Measurements from ENCODE around the gene ADM2. TPM values are rescaled to one million over a fixed set of nuclear protein-coding genes. Genes with fewer than 3 reads are reported as not detected.

Gene ADM2
- total and polyA plus RNA-seq, 2 of the 13 experiments (the other 11 are each of a cell fraction or from before 2014, with no cell fraction given): 1.2 to 3.0 TPM

- TF ChIP-seq ZNF142 (CRISPR knock-in tag; IDR thresholded peaks at IDR 0.05): no peak
- TF ChIP-seq ZBTB7A (CRISPR knock-in tag; IDR thresholded peaks at IDR 0.05): peak; percentile 11; the same call in 1 of the 2 replicates
- 0 out of 2 replicates have a peak, but pooled peaks have one; percentile 38 for TF ChIP-seq SP140L (CRISPR knock-in tag; IDR thresholded peaks at IDR 0.05; ENCODE audit: borderline replicate concordance)
- TF ChIP-seq ATRX (CRISPR knock-in tag; IDR thresholded peaks at IDR 0.05; ENCODE audit: borderline replicate concordance): no peak
- TF ChIP-seq MIXL1 (CRISPR knock-in tag; IDR thresholded peaks at IDR 0.05): peak; percentile 37; the same call in 1 of the 2 replicates
- TF ChIP-seq ZNF33A (CRISPR knock-in tag; IDR thresholded peaks at IDR 0.05; ENCODE audit: borderline replicate concordance): no peak
- peak; percentile 56; the same call in 1 of the 2 replicates for TF ChIP-seq ZNF616 (CRISPR knock-in tag; IDR thresholded peaks at IDR 0.05; ENCODE audit: low read depth)
- peak; percentile 4; the same call in 1 of the 2 replicates for TF ChIP-seq ZNF430 (CRISPR knock-in tag; IDR thresholded peaks at IDR 0.05)
- TF ChIP-seq ZSCAN20 (CRISPR knock-in tag; IDR thresholded peaks at IDR 0.05; ENCODE audit: borderline replicate concordance): no peak
- TF ChIP-seq, protein P1, sequence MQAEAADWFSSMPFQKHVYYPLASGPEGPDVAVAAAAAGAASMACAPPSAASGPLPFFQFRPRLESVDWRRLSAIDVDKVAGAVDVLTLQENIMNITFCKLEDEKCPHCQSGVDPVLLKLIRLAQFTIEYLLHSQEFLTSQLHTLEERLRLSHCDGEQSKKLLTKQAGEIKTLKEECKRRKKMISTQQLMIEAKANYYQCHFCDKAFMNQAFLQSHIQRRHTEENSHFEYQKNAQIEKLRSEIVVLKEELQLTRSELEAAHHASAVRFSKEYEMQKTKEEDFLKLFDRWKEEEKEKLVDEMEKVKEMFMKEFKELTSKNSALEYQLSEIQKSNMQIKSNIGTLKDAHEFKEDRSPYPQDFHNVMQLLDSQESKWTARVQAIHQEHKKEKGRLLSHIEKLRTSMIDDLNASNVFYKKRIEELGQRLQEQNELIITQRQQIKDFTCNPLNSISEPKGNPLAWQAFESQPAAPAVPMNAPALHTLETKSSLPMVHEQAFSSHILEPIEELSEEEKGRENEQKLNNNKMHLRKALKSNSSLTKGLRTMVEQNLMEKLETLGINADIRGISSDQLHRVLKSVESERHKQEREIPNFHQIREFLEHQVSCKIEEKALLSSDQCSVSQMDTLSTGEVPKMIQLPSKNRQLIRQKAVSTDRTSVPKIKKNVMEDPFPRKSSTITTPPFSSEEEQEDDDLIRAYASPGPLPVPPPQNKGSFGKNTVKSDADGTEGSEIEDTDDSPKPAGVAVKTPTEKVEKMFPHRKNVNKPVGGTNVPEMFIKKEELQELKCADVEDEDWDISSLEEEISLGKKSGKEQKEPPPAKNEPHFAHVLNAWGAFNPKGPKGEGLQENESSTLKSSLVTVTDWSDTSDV (CRISPR knock-in tag; IDR thresholded peaks at IDR 0.05): no peak
- TF ChIP-seq PAX8 (CRISPR knock-in tag; IDR thresholded peaks at IDR 0.05; ENCODE audit: borderline replicate concordance): no peak; the same call in 1 of the 2 replicates
- peak; percentile 38; the same call in 1 of the 2 replicates for TF ChIP-seq ELF3 (CRISPR knock-in tag; IDR thresholded peaks at IDR 0.05)
- TF ChIP-seq ZNF468 (CRISPR knock-in tag; IDR thresholded peaks at IDR 0.05): no peak
- TF ChIP-seq ZSCAN22 (CRISPR knock-in tag; IDR thresholded peaks at IDR 0.05): 0 out of 2 replicates have a peak, but pooled peaks have one; percentile 39
- TF ChIP-seq NRL (CRISPR knock-in tag; IDR thresholded peaks at IDR 0.05; ENCODE audit: borderline replicate concordance): no peak; the same call in 1 of the 2 replicates
- TF ChIP-seq ZFP82 (CRISPR knock-in tag; IDR thresholded peaks at IDR 0.05; ENCODE audit: borderline replicate concordance): no peak
- TF ChIP-seq ZNF501 (CRISPR knock-in tag; IDR thresholded peaks at IDR 0.05): peak; percentile 94
- TF ChIP-seq MYNN (CRISPR knock-in tag; IDR thresholded peaks at IDR 0.05; ENCODE audit: low read depth): no peak
Observed at GRCh38 chr22:50525104-50525857, 43.9 kb downstream of the ADM2 start, which contains the start of gene SCO2 (continued).

Data from HepG2 (cell line).